H1 (cell line): ENCODE measurements around the gene SLC30A3. TPM values are rescaled to one million over a fixed set of nuclear protein-coding genes. Genes with fewer than 3 reads are reported as not detected.

Experiments
- CTCF ChIA-PET: fragments of 300-600 bp; sonication (Branson Sonifier 250); formaldehyde crosslinking; loops from one replicate; lab custom pipeline; 2021; ENCODE audit not compliant: partially characterized antibody; lab: Charles Lee
- POLR2A ChIA-PET: fragments of 300-600 bp; sonication (Branson Sonifier 250); formaldehyde crosslinking; loops from one replicate; lab custom pipeline; 2021; ENCODE audit warnings: inconsistent platforms; ENCODE audit not compliant: partially characterized antibody; lab: Charles Lee
- DNase-seq, 2 experiments: peaks; one replicate each; pipeline versions ENCODE4 v3.0.0 to v3.0.0-alpha.2; 2010 to 2022; ENCODE audit warnings: low spot score in 2 of 2, low read depth in 1 of 2, mixed read lengths in 1 of 2
- FAIRE-seq: peaks from 2 replicates; lab custom pipeline; 2011; peaks lifted over from hg19 to GRCh38; lab: Jason Lieb, UNC
- H2AFZ ChIP-seq: 2 replicates; pipeline ENCODE4 v1.8.1; 2012; ENCODE audit warnings: low read length, inconsistent platforms
- H2AK5ac ChIP-seq: 2 replicates; pipeline ENCODE4 v1.6.1; 2013; ENCODE audit warnings: low read depth, low read length
- H2BK120ac ChIP-seq: replicated peaks from 2 replicates; pipeline ENCODE3; 2013; ENCODE audit warnings: low read depth, low read length, inconsistent platforms
- H2BK12ac ChIP-seq: 2 replicates; pipeline ENCODE4 v1.6.1; 2013; ENCODE audit warnings: low read depth, low read length
- H2BK15ac ChIP-seq: 2 replicates; pipeline ENCODE4 v1.6.1; 2013; ENCODE audit warnings: low read length
- H2BK20ac ChIP-seq: 2 replicates; pipeline ENCODE4 v1.6.1; 2013; ENCODE audit warnings: low read length
- H2BK5ac ChIP-seq: 2 replicates; pipeline ENCODE4 v1.6.1; 2013; ENCODE audit warnings: low read depth, low read length
- H3K14ac ChIP-seq: 2 replicates; pipeline ENCODE4 v1.6.1; 2013; ENCODE audit warnings: inconsistent platforms; ENCODE audit not compliant: insufficient read length
- H3K18ac ChIP-seq: 2 replicates; pipeline ENCODE4 v1.6.1; 2013; ENCODE audit warnings: low read length; ENCODE audit errors: extremely low read depth
- H3K23ac ChIP-seq: 2 replicates; pipeline ENCODE4 v1.6.1; 2013; ENCODE audit warnings: inconsistent platforms; ENCODE audit not compliant: insufficient read length
- H3K23me2 ChIP-seq: 2 replicates; pipeline ENCODE4 v1.6.1; 2013; ENCODE audit warnings: low read depth, low read length
- H3K27ac ChIP-seq: 2 replicates; pipeline ENCODE4 v1.6.1; 2011; ENCODE audit warnings: low read depth, low read length, inconsistent platforms
- H3K27me3 ChIP-seq, 4 experiments: replicated peaks in 1 of 4; 1 replicate in 1 of 4; 2 replicates in 3 of 4; pipeline versions ENCODE4 v1.6.1 to v1.8.1; 2011 to 2013; ENCODE audit warnings: low read length in 3 of 4, mild to moderate bottlenecking in 3 of 4, inconsistent platforms in 2 of 4, mixed read lengths in 2 of 4, moderate library complexity in 1 of 4; ENCODE audit not compliant: control insufficient read depth in 3 of 4, insufficient read depth in 3 of 4; ENCODE audit errors: extremely low read depth in 1 of 4
- H3K36me3 ChIP-seq, 4 experiments: 2 replicates each; pipeline versions ENCODE4 v1.6.1 to v1.8.1; 2011 to 2013; ENCODE audit warnings: mild to moderate bottlenecking in 4 of 4, low read length in 3 of 4, moderate library complexity in 2 of 4, control low read depth in 1 of 4, inconsistent platforms in 1 of 4; ENCODE audit not compliant: insufficient read depth in 4 of 4, control insufficient read depth in 2 of 4
- H3K4ac ChIP-seq: replicated peaks from 2 replicates; pipeline ENCODE3; 2013; ENCODE audit warnings: low read length, low read depth, mixed read lengths, inconsistent platforms; ENCODE audit not compliant: insufficient read length
- H3K4me1 ChIP-seq, 4 experiments: replicated peaks in 1 of 4; 1 replicate in 1 of 4; 2 replicates in 3 of 4; pipeline versions ENCODE4 v1.6.1 to v1.8.1; 2011 to 2013; ENCODE audit warnings: low read length in 3 of 4, inconsistent platforms in 2 of 4, mixed read lengths in 1 of 4; ENCODE audit not compliant: insufficient read depth in 4 of 4, control insufficient read depth in 3 of 4
- H3K4me2 ChIP-seq, 2 experiments: 2 replicates each; pipeline versions ENCODE4 v1.6.1 to v1.8.1; 2011 to 2013; ENCODE audit warnings: low read depth in 2 of 2, low read length in 2 of 2, control low read depth in 1 of 2, inconsistent platforms in 1 of 2, mild to moderate bottlenecking in 1 of 2; ENCODE audit not compliant: insufficient read depth in 1 of 2
- H3K4me3 ChIP-seq, 4 experiments: fragments of 200-600, 300-600 bp in 1 of 4; sonication (generic), shearing (Covaris generic), sonication (Bioruptor Twin) in 1 of 4; 2 replicates each; pipeline versions ENCODE4 v1.5.1 to v1.8.1; 2011 to 2016; ENCODE audit warnings: low read length in 4 of 4, low read depth in 3 of 4, control low read depth in 2 of 4, inconsistent platforms in 2 of 4, mild to moderate bottlenecking in 2 of 4, mixed read lengths in 1 of 4, moderate library complexity in 1 of 4; ENCODE audit not compliant: insufficient read depth in 2 of 4; ENCODE audit errors: extremely low read depth in 1 of 4
- H3K56ac ChIP-seq: replicated peaks from 2 replicates; pipeline ENCODE3; 2013; ENCODE audit warnings: low read depth, mild to moderate bottlenecking, mixed read lengths, low read length, inconsistent platforms; ENCODE audit not compliant: insufficient read length
- H3K79me1 ChIP-seq: 2 replicates; pipeline ENCODE4 v1.6.1; 2013; ENCODE audit warnings: low read depth, low read length, control low read depth
- H3K79me2 ChIP-seq, 2 experiments: 2 replicates each; pipeline versions ENCODE4 v1.6.1 to v1.8.1; 2012 to 2013; ENCODE audit warnings: low read length in 2 of 2, mild to moderate bottlenecking in 2 of 2, inconsistent platforms in 1 of 2; ENCODE audit not compliant: insufficient read depth in 2 of 2, control insufficient read depth in 1 of 2
- H3K9ac ChIP-seq, 4 experiments: replicated peaks in 1 of 4; 1 replicate in 1 of 4; 2 replicates in 3 of 4; pipeline versions ENCODE4 v1.6.1 to v1.8.1; 2011 to 2013; ENCODE audit warnings: low read depth in 3 of 4, low read length in 3 of 4, control low read depth in 2 of 4, mild to moderate bottlenecking in 2 of 4, moderate library complexity in 2 of 4, inconsistent platforms in 1 of 4; ENCODE audit errors: extremely low read depth in 1 of 4
- H3K9me3 ChIP-seq, 2 experiments: 2 replicates each; pipeline versions ENCODE4 v1.6.1 to v1.8.1; 2012 to 2013; ENCODE audit warnings: mild to moderate bottlenecking in 2 of 2, moderate library complexity in 2 of 2, control low read depth in 1 of 2, inconsistent platforms in 1 of 2, low read depth in 1 of 2, low read length in 1 of 2, mixed read lengths in 1 of 2; ENCODE audit not compliant: insufficient read depth in 2 of 2
- H4K20me1 ChIP-seq, 2 experiments: replicated peaks in 1 of 2; 2 replicates each; pipeline versions ENCODE3 to v1.8.1; 2011 to 2013; ENCODE audit warnings: inconsistent platforms in 2 of 2, low read length in 2 of 2, mild to moderate bottlenecking in 1 of 2; ENCODE audit not compliant: insufficient read depth in 2 of 2, control insufficient read depth in 1 of 2
- H4K5ac ChIP-seq: 2 replicates; pipeline ENCODE4 v1.6.1; 2013; ENCODE audit warnings: low read length, low read depth, mixed read lengths, inconsistent platforms; ENCODE audit not compliant: insufficient read length
- H4K8ac ChIP-seq: 2 replicates; pipeline ENCODE4 v1.8.0; 2013; ENCODE audit warnings: mild to moderate bottlenecking, moderate library complexity, low read length, inconsistent platforms; ENCODE audit not compliant: insufficient read depth; ENCODE audit errors: extremely low read depth
- H4K91ac ChIP-seq: replicated peaks from 2 replicates; pipeline ENCODE3; 2013; ENCODE audit warnings: low read length, mixed read lengths, inconsistent platforms; ENCODE audit not compliant: insufficient read length
- ASH2L ChIP-seq: fragments of 200-600, 300-600 bp; sonication (generic); IDR thresholded peaks from one replicate; pipeline ENCODE4 v1.7.1; 2017; ENCODE audit warnings: low read length
- CHD1 ChIP-seq: IDR thresholded peaks from 2 replicates; pipeline ENCODE4 v1.6.1; 2012; ENCODE audit warnings: low read depth, low read length, improper control_type of control experiment
- CHD2 ChIP-seq: IDR thresholded peaks from 2 replicates; pipeline ENCODE4 v1.6.1; 2012; ENCODE audit warnings: low read length, improper control_type of control experiment
- CREB1 ChIP-seq: IDR thresholded peaks from 2 replicates; pipeline ENCODE4 v1.6.1; 2012; ENCODE audit warnings: inconsistent platforms
- E2F6 ChIP-seq: IDR thresholded peaks from 2 replicates; pipeline ENCODE4 v1.6.1; 2012; ENCODE audit warnings: inconsistent platforms
- EP300 ChIP-seq, 2 experiments: IDR thresholded peaks; 1 replicate in 1 of 2; 2 replicates in 1 of 2; pipeline ENCODE4 v1.6.1; 2011 to 2012; ENCODE audit warnings: low read depth in 2 of 2, low read length in 2 of 2, mild to moderate bottlenecking in 2 of 2, borderline replicate concordance in 1 of 2, inconsistent platforms in 1 of 2, moderate library complexity in 1 of 2
- EZH2 ChIP-seq: fragments of 200-600 bp; sonication (generic); IDR thresholded peaks from 2 replicates; pipeline ENCODE4 v1.7.1; 2012; ENCODE audit warnings: low read depth, mild to moderate bottlenecking, moderate library complexity, low read length, inconsistent platforms; ENCODE audit not compliant: severe bottlenecking
- HDAC6 ChIP-seq: IDR thresholded peaks from one replicate; pipeline ENCODE4 v1.7.1; 2012; ENCODE audit warnings: low read depth, mild to moderate bottlenecking, inconsistent platforms, low read length, moderate library complexity
- KDM1A ChIP-seq: fragments of 200-600, 300-600 bp; sonication (generic); IDR thresholded peaks from 2 replicates; pipeline ENCODE4 v1.7.1; 2016; ENCODE audit warnings: mild to moderate bottlenecking, low read length, borderline replicate concordance
- KDM4A ChIP-seq: IDR thresholded peaks from one replicate; pipeline ENCODE4 v1.7.1; 2012; ENCODE audit warnings: low read depth, mild to moderate bottlenecking, moderate library complexity, low read length, inconsistent platforms; ENCODE audit not compliant: severe bottlenecking
- KDM5A ChIP-seq: fragments of 200-600 bp; IDR thresholded peaks from 2 replicates; pipeline ENCODE4 v1.7.1; 2012; ENCODE audit warnings: mild to moderate bottlenecking, low read length, inconsistent platforms, mixed read lengths
- POLR2AphosphoS5 ChIP-seq: IDR thresholded peaks from 2 replicates; pipeline ENCODE4 v1.6.1; 2011; ENCODE audit warnings: low read depth, low read length
- RFX5 ChIP-seq: IDR thresholded peaks from 2 replicates; pipeline ENCODE4 v1.6.1; 2011; ENCODE audit warnings: low read depth, low read length, improper control_type of control experiment, borderline replicate concordance
- SP1 ChIP-seq: IDR thresholded peaks from 2 replicates; pipeline ENCODE4 v1.6.1; 2011; ENCODE audit warnings: low read depth, low read length
- WGBS, 2 experiments: shearing (Covaris generic) in 1 of 2; methylation state at CpG; one replicate each; pipeline versions ENCODE4 v1.1.6 to v1.1.7; 2013 to 2015; ENCODE audit warnings: low lambda C conversion rate in 2 of 2, mixed read lengths in 2 of 2, inconsistent platforms in 1 of 2, low coverage in 1 of 2, missing lambda C conversion rate in 1 of 2; ENCODE audit not compliant: insufficient replicate concordance in 2 of 2, insufficient coverage in 1 of 2, insufficient read length in 1 of 2; ENCODE audit errors: extremely low coverage in 1 of 2, missing lambda C conversion rate in 1 of 2; 5-methylcytosine and 5-hydroxymethylcytosine counted together
- polyA plus RNA-seq, 7 experiments: library from polyadenylated mRNA; depleted of rRNA in 3 of 7; stranded (reverse) in 5 of 7; unstranded in 2 of 7; fragments of >200 nt in 5 of 7; fragments of 200-250 nt in 2 of 7; gene quantifications; 1 replicate in 5 of 7; 2 replicates in 1 of 7; 4 replicates in 1 of 7; pipeline versions ENCODE4 v1.2.1 to v1.2.3, GENCODE V29; 2011 to 2013; ENCODE audit warnings: missing spikeins in 2 of 7, mixed read lengths in 2 of 7
- total RNA-seq: library from RNA; stranded (reverse); fragmentation: NEBNext Ultra II Directional; extraction: Animal tissue kit (Norgen Biotek cat#: 25700); gene quantifications from 2 replicates; pipeline ENCODE4 v1.2.1, GENCODE V29; 2021

SLC30A3 gene
- total and polyA plus RNA-seq, 2 of the 8 experiments (the other 6 are each of a cell fraction or from before 2014, with no cell fraction given) = 15.2 to 30.7 TPM

GRCh38 chr2:27221166-27221565 lies 41.7 kb downstream of the SLC30A3 start:
- WGBS, 2 experiments = 93% methylated on average over 3 of the region's 3 CpGs; no CpG with 5 or more reads in 1 of the 2 experiments
- Histone ChIP-seq H2AFZ (no peak overlapping the region), H3K27me3 (no peaks in the 10 kb centered on the region), H3K79me1 (peaks cover 3% of the 10 kb centered on the region; the same call in 1 of the 2 replicates), H4K20me1 (peaks cover 2 to 9% of the 10 kb centered on the region in 2 experiments), H3K4ac (no peak overlapping the region), H3K9ac (no peak overlapping the region), H2BK15ac (no peak overlapping the region), H4K91ac (no peak overlapping the region), H2AK5ac (no peak overlapping the region), H3K9me3 (no peaks in the 10 kb centered on the region), H2BK12ac (no peak overlapping the region), H4K5ac (no peak overlapping the region), H3K27ac (no peak overlapping the region), H3K23me2 (peaks cover 4% of the 10 kb centered on the region), H3K36me3 (peaks cover 51 to 81% (median 69%) of the 10 kb centered on the region in 4 experiments), H3K14ac (no peak overlapping the region), H2BK120ac (no peak overlapping the region), H2BK20ac (no peak overlapping the region), H3K23ac (no peak overlapping the region), H3K79me2 (peaks cover 7 to 22% of the 10 kb centered on the region in 2 experiments), H3K56ac (no peak overlapping the region), H3K4me3 (no peak overlapping the region), H2BK5ac (no peak overlapping the region; the same call in 1 of the 2 replicates), H3K18ac (no peak overlapping the region), H3K4me2 (no peak overlapping the region), H4K8ac (no peak overlapping the region), H3K4me1 (peaks cover 0 to 9% (median 5%) of the 10 kb centered on the region in 4 experiments; a peak in 6 of 7 replicates)
- DNase-seq (no peak), FAIRE-seq (no peak)
- CTCF ChIA-PET = interaction anchor here (1.5 to 2.0 kb wide), 2 partner anchors 59 to 122 kb away, joined by 6 read pairs; no protein-coding TSS in a partner anchor
- POLR2A ChIA-PET = interaction anchor here (0.7 to 29.6 kb wide), 5 partner anchors 12 to 224 kb away, joined by 3 to 835 read pairs (median 9); partner anchors contain the start of genes ATRAID and SLC5A6
- no peak for TF ChIP-seq POLR2AphosphoS5
- TF ChIP-seq ASH2L = no peak
- TF ChIP-seq KDM1A = no peak
- no peak for TF ChIP-seq EZH2
- no peak for TF ChIP-seq KDM5A
- no peak for TF ChIP-seq CHD1
- no peak for TF ChIP-seq E2F6
- no peak for TF ChIP-seq SP1
- no peak for TF ChIP-seq EP300 (IDR thresholded peaks at IDR 0.05; ENCODE audit: borderline replicate concordance in 1 of 2, low read depth in 2 of 2, low read length in 2 of 2)
- TF ChIP-seq CHD2 = no peak
- no peak for TF ChIP-seq CREB1
- no peak for TF ChIP-seq KDM4A
- TF ChIP-seq RFX5 = no peak
- TF ChIP-seq HDAC6 = no peak
